ENCODE results near the gene OSCP1. TPM values are rescaled to one million over a fixed set of nuclear protein-coding genes. Genes with fewer than 3 reads are reported as not detected.

Gene OSCP1
- total and polyA plus RNA-seq, 12 donors: 2.1 to 9.6 (median 7.7) TPM

- 41 to 50% methylated on average over 2 of the region's 2 CpGs for whole genome bisulfite sequencing, 2 donors
- intact Hi-C loops (cut with DNase I): loop anchor here in 2 of 10 donors (5.0 to 10.0 kb wide), 4 partner anchors 67 to 244 kb away; partner anchors contain the start of genes EVA1B (in 1 of the 2), THRAP3 (in 1 of the 2) and TRAPPC3 (in 1 of the 2)
- ATAC-seq (no peak), DNase-seq (no peak)
- Histone ChIP-seq H3K27me3 (no peaks in the 10 kb centered on the region), H3K4me1 (peaks cover 4 to 59% (median 42%) of the 10 kb centered on the region in 9 donors), H3K27ac (peak overlapping the region in 9 of 10 donors; percentile 3 to 98 (median 32)), H3K4me3 (no peak overlapping the region), H3K36me3 (peaks cover 0 to 49% (median 29%) of the 10 kb centered on the region in 9 donors), H3K9me3 (no peaks in the 10 kb centered on the region)
- no peak for TF ChIP-seq CTCF (IDR thresholded peaks at IDR 0.05)
Measured at GRCh38 chr1:36389261-36389660, 61.0 kb downstream of the OSCP1 start.

GRCh38 chr1:36387141-36387949 lies 62.9 kb downstream of the OSCP1 start:
- Histone ChIP-seq H3K27ac (peak overlapping the region; percentile 78 to 99 (median 96)), H3K36me3 (peaks cover 0 to 29% (median 11%) of the 10 kb centered on the region in 9 donors), H3K27me3 (no peaks in the 10 kb centered on the region), H3K4me3 (peak overlapping the region in 7 of 10 donors; percentile 59 to 100 (median 95)), H3K4me1 (peaks cover 11 to 78% (median 61%) of the 10 kb centered on the region in 9 donors), H3K9me3 (no peaks in the 10 kb centered on the region)
- 53 to 67% methylated on average over 10 of the region's 10 CpGs for WGBS, 2 donors
- peak in 1 of 8 donors; percentile 0 for ATAC-seq
- intact Hi-C loops (cut with DNase I): loop anchor here in 2 of 10 donors (5.0 to 10.0 kb wide), 4 partner anchors 65 to 243 kb away; partner anchors contain the start of genes EVA1B (in 1 of the 2), THRAP3 (in 1 of the 2) and TRAPPC3 (in 1 of the 2)
- TF ChIP-seq CTCF (IDR thresholded peaks at IDR 0.05): no peak
- no peak for DNase-seq

- Histone ChIP-seq H3K27ac (peak overlapping the region; percentile 78 to 99 (median 96)), H3K4me1 (peaks cover 11 to 86% (median 69%) of the 10 kb centered on the region in 9 donors), H3K36me3 (peaks cover 0 to 21% (median 7%) of the 10 kb centered on the region in 9 donors), H3K27me3 (no peaks in the 10 kb centered on the region), H3K9me3 (no peaks in the 10 kb centered on the region), H3K4me3 (peak overlapping the region in 9 of 10 donors; percentile 59 to 100 (median 95))
- intact Hi-C loops (cut with DNase I): loop anchor here in 3 of 10 donors (1.0 to 10.0 kb wide), 5 partner anchors 11 to 242 kb away; partner anchors contain the start of genes EVA1B (in 1 of the 3), LSM10 (in 1 of the 3), THRAP3 (in 1 of the 3) and TRAPPC3 (in 1 of the 3)
- peak; percentile 83 to 94 for DNase-seq
- no peak for TF ChIP-seq CTCF (IDR thresholded peaks at IDR 0.05)
- peak; percentile 75 to 93 (median 84) for ATAC-seq
- WGBS, 2 donors: 0 to 2% methylated on average over 14 of the region's 14 CpGs
Measured at GRCh38 chr1:36386265-36387140, 63.7 kb downstream of the OSCP1 start.
